Nucleus accumbens (tissue), 56 donors: Measurements from ENCODE around the gene ARAP2.
"Not testable (repeated sequence)": the region's sequence is repeated elsewhere in the genome, so short reads cannot be mapped to it uniquely, and the experiment has no call there.

Experiments used
- DNase-seq, 56 donors: peaks; one replicate each; lab custom pipeline; 2025; lab: John Stamatoyannopoulos, UW

The ARAP2 gene

GRCh38 chr4:36192922-36193321 lies 51.4 kb downstream of the ARAP2 start:
- DNase-seq, result no peak

- DNase-seq, result no peak
Measured at GRCh38 chr4:36189511-36190226, 54.6 kb downstream of the ARAP2 start.

GRCh38 chr4:36187723-36188333 lies 56.5 kb downstream of the ARAP2 start:
- DNase-seq, result peak in 1 of 56 donors; percentile 26

GRCh38 chr4:36183665-36184393 lies 60.5 kb downstream of the ARAP2 start:
- no peak for DNase-seq

- DNase-seq, result no peak
Measured at GRCh38 chr4:36183232-36183631, 61.1 kb downstream of the ARAP2 start.

GRCh38 chr4:36182315-36182714 lies 62.0 kb downstream of the ARAP2 start:
- DNase-seq, result not testable (repeated sequence)

- no peak for DNase-seq
Measured at GRCh38 chr4:36180206-36180605, 64.1 kb downstream of the ARAP2 start.

GRCh38 chr4:36178484-36178883 lies 65.8 kb downstream of the ARAP2 start:
- no peak for DNase-seq

- DNase-seq, result no peak
Measured at GRCh38 chr4:36177946-36178345, 66.4 kb downstream of the ARAP2 start.

- no peak for DNase-seq
Measured at GRCh38 chr4:36174570-36174969, 69.7 kb downstream of the ARAP2 start.

- DNase-seq, result no peak
Measured at GRCh38 chr4:36173905-36174304, 70.4 kb downstream of the ARAP2 start.

- peak in 12 of 56 donors; percentile 4 to 37 (median 18) for DNase-seq
Measured at GRCh38 chr4:36172656-36173055, 71.7 kb downstream of the ARAP2 start.

- no peak for DNase-seq
Measured at GRCh38 chr4:36168127-36168878, 76.0 kb downstream of the ARAP2 start.

GRCh38 chr4:36165631-36166005 lies 78.7 kb downstream of the ARAP2 start:
- DNase-seq, result no peak

- no peak for DNase-seq
Measured at GRCh38 chr4:36164900-36165630, 79.2 kb downstream of the ARAP2 start.

GRCh38 chr4:36163198-36163597 lies 81.1 kb downstream of the ARAP2 start:
- no peak for DNase-seq

GRCh38 chr4:36159208-36159607 lies 85.1 kb downstream of the ARAP2 start:
- peak in 1 of 56 donors; percentile 2 for DNase-seq

GRCh38 chr4:36152735-36153134 lies 91.6 kb downstream of the ARAP2 start:
- DNase-seq, result no peak

- DNase-seq, result no peak
Measured at GRCh38 chr4:36142504-36142903, 101.8 kb downstream of the ARAP2 start.

GRCh38 chr4:36141186-36141585 lies 103.1 kb downstream of the ARAP2 start:
- DNase-seq, result no peak
